Natural killer cell (primary cell): ENCODE results near the gene EGR4. TPM values are rescaled to one million over a fixed set of nuclear protein-coding genes. Genes with fewer than 3 reads are reported as not detected.

Experiments used
- ATAC-seq, 3 donors: fragments of 150-1000 bp in 2 of 3; fragments of 200-7000 bp in 1 of 3; cut with Tn5 transposase; 1 replicate in 1 of 3; 2 replicates in 2 of 3; pipeline ENCODE4 v1.10.0; 2021; ENCODE audit warnings: mild to moderate bottlenecking in 2 of 3, moderate library complexity in 2 of 3
- DNase-seq, 2 donors: peaks; one replicate each; pipeline versions ENCODE4 v3.0.0 to v3.0.0-alpha.2; 2013 to 2021; ENCODE audit warnings: mixed read lengths in 1 of 2
- H3K27ac ChIP-seq: one replicate; pipeline ENCODE4 v1.5.1; 2013; ENCODE audit warnings: mild to moderate bottlenecking, low read length
- H3K27me3 ChIP-seq: one replicate; pipeline ENCODE4 v1.6.1; 2013; ENCODE audit warnings: low read length; ENCODE audit not compliant: control insufficient read depth, insufficient read depth
- H3K36me3 ChIP-seq: one replicate; pipeline ENCODE4 v1.6.1; 2013; ENCODE audit warnings: low read length; ENCODE audit not compliant: control insufficient read depth, insufficient read depth
- H3K4me1 ChIP-seq: one replicate; pipeline ENCODE4 v1.6.1; 2013; ENCODE audit warnings: low read length; ENCODE audit not compliant: control insufficient read depth, insufficient read depth
- H3K4me3 ChIP-seq: one replicate; pipeline ENCODE4 v1.5.1; 2013; ENCODE audit warnings: low read length
- H3K9me3 ChIP-seq: one replicate; pipeline ENCODE4 v1.6.1; 2013; ENCODE audit warnings: low read length; ENCODE audit not compliant: control insufficient read depth, insufficient read depth
- H3K27ac Mint-ChIP-seq, 2 donors: one replicate each; pipeline ENCODE4 v1.8.0; 2022; ENCODE audit warnings: mild to moderate bottlenecking in 2 of 2, mixed read lengths in 2 of 2, moderate library complexity in 1 of 2
- H3K27me3 Mint-ChIP-seq, 2 donors: one replicate each; pipeline ENCODE4 v1.8.0; 2022; ENCODE audit warnings: low read depth in 2 of 2, mixed read lengths in 2 of 2
- H3K36me3 Mint-ChIP-seq: one replicate; pipeline ENCODE4 v1.8.0; 2022; ENCODE audit warnings: mixed read lengths
- H3K4me1 Mint-ChIP-seq, 2 donors: one replicate each; pipeline ENCODE4 v1.8.0; 2022; ENCODE audit warnings: mixed read lengths in 2 of 2
- H3K4me3 Mint-ChIP-seq: one replicate; pipeline ENCODE4 v1.8.0; 2022; ENCODE audit warnings: mild to moderate bottlenecking, moderate library complexity, mixed read lengths
- H3K9me3 Mint-ChIP-seq, 2 donors: one replicate each; pipeline ENCODE4 v1.8.0; 2022; ENCODE audit warnings: mixed read lengths in 2 of 2
- CTCF ChIP-seq: fragments of 200-600 bp; IDR thresholded peaks from one replicate; pipeline ENCODE4 v1.8.0; 2022; ENCODE audit warnings: antibody characterized with exemption
- WGBS: methylation state at CpG from one replicate; pipeline ENCODE4 v1.1.7; 2013; ENCODE audit warnings: missing lambda C conversion rate; ENCODE audit not compliant: insufficient coverage; 5-methylcytosine and 5-hydroxymethylcytosine counted together
- intact Hi-C: fragments of 100-400 bp; cut with micrococcal nuclease; formaldehyde crosslinking; loops from one replicate; pipeline ENCODE4 v1.14.2; 2022
- total RNA-seq, 4 donors: library from RNA; stranded (reverse); fragments of 120-200 nt in 1 of 4; gene quantifications; one replicate each; pipeline versions ENCODE4 v1.2.3 to v1.2.4, GENCODE V29; 2013 to 2022

Gene EGR4
- total RNA-seq, 3 donors from 2014 or later (not counting 1 experiment from before 2014, with no cell fraction given), result 0.28 to 2.6 (median 1.1) TPM

- peak; percentile 54 to 79 for DNase-seq
- Histone ChIP-seq H3K9me3 (no peaks in the 10 kb centered on the region), H3K36me3 (no peaks in the 10 kb centered on the region), H3K27ac (no peak overlapping the region), H3K4me3 (no peak overlapping the region), H3K4me1 (peaks cover 26% of the 10 kb centered on the region), H3K27me3 (peaks cover 56% of the 10 kb centered on the region)
- no peaks in the 10 kb centered on the region for H3K36me3 Mint-ChIP-seq
- WGBS, result 4% methylated on average over 34 of the region's 34 CpGs
- H3K4me3 Mint-ChIP-seq, result peak overlapping the region; percentile 76
- intact Hi-C loops, result loop anchor here (5.0 kb wide), 1 partner anchor 79 kb away; the partner anchor contains the start of gene SMYD5
- H3K9me3 Mint-ChIP-seq, result no peaks in the 10 kb centered on the region
- peaks cover 47% of the 10 kb centered on the region in 2 donors for H3K27me3 Mint-ChIP-seq
- no peak for TF ChIP-seq CTCF
- peak in 2 of 3 donors; percentile 23 to 32 for ATAC-seq
- peak overlapping the region in 1 of 2 donors; percentile 59 for H3K27ac Mint-ChIP-seq
- peaks cover 7 to 10% of the 10 kb centered on the region in 2 donors for H3K4me1 Mint-ChIP-seq
These were observed 2.3 kb downstream of the EGR4 start for GRCh38 chr2:73291093-73291460.

GRCh38 chr2:73290049-73290839 lies 3.1 kb downstream of the EGR4 start:
- TF ChIP-seq CTCF, result peak; percentile 59
- H3K36me3 ChIP-seq, result no peaks in the 10 kb centered on the region
- no peak overlapping the region for H3K27ac ChIP-seq
- Mint-ChIP-seq H3K27me3 (peaks cover 39% of the 10 kb centered on the region in 2 donors), H3K9me3 (no peaks in the 10 kb centered on the region), H3K4me3 (no peak overlapping the region), H3K4me1 (peaks cover 15 to 18% of the 10 kb centered on the region in 2 donors), H3K36me3 (no peaks in the 10 kb centered on the region), H3K27ac (peak overlapping the region in 1 of 2 donors; percentile 59)
- intact Hi-C loops, result loop anchor here (5.0 kb wide), 1 partner anchor 78 kb away; the partner anchor contains the start of gene SMYD5
- no peak for ATAC-seq
- H3K4me3 ChIP-seq, result no peak overlapping the region
- H3K9me3 ChIP-seq, result no peaks in the 10 kb centered on the region
- peak in 1 of 2 donors; percentile 69 for DNase-seq
- H3K4me1 ChIP-seq, result peaks cover 30% of the 10 kb centered on the region
- H3K27me3 ChIP-seq, result peaks cover 48% of the 10 kb centered on the region
- WGBS, result 61% methylated on average over 3 of the region's 6 CpGs

- no peaks in the 10 kb centered on the region for H3K9me3 ChIP-seq
- Mint-ChIP-seq H3K9me3 (no peaks in the 10 kb centered on the region), H3K4me1 (peaks cover 19 to 23% of the 10 kb centered on the region in 2 donors), H3K27ac (no peak overlapping the region), H3K27me3 (peaks cover 34 to 37% of the 10 kb centered on the region in 2 donors), H3K36me3 (no peaks in the 10 kb centered on the region), H3K4me3 (no peak overlapping the region)
- peaks cover 38% of the 10 kb centered on the region for H3K4me1 ChIP-seq
- intact Hi-C loops, result no loop called here
- ATAC-seq (no peak), DNase-seq (no peak)
- TF ChIP-seq CTCF, result no peak
- H3K4me3 ChIP-seq, result no peak overlapping the region
- peaks cover 39% of the 10 kb centered on the region for H3K27me3 ChIP-seq
- H3K36me3 ChIP-seq, result no peaks in the 10 kb centered on the region
- no peak overlapping the region for H3K27ac ChIP-seq
These were observed 4.0 kb downstream of the EGR4 start for GRCh38 chr2:73289304-73289703.
